Stimulated activated naive CD8-positive, alpha-beta T cell treated with anti-CD3 and anti-CD28 coated beads, Interleukin-15, Interleukin-2, amounts not matched to agents 100 U/mL and 50 U/mL, for 24 hours (primary cell): Measurements from ENCODE around the gene PRIM2.
"Not testable (repeated sequence)": the region's sequence is repeated elsewhere in the genome, so short reads cannot be mapped to it uniquely, and the experiment has no call there.

Experiments
- ATAC-seq: fragments of 150-1000 bp; cut with Tn5 transposase; one replicate; pipeline ENCODE4 v1.10.0; 2021
- DNase-seq: peaks from one replicate; pipeline ENCODE4 v3.0.0; 2021

Gene PRIM2

GRCh38 chr6:57317060-57317943, at the start of gene PRIM2:
TSS of gene PRIM2 (plus strand) at chr6:57317630. CDS start at chr6:57318446, 816 bp downstream.
- DNase-seq (peak; percentile 86), ATAC-seq (peak; percentile 92)

- DNase-seq (no peak), ATAC-seq (no peak)
These were observed 49.2 kb upstream of the PRIM2 start for GRCh38 chr6:57268294-57268640.

- ATAC-seq, DNase-seq: not testable (repeated sequence)
These were observed 43.2 kb upstream of the PRIM2 start for GRCh38 chr6:57274113-57274824.

- no peak for DNase-seq
- no peak for ATAC-seq
These were observed 42.0 kb upstream of the PRIM2 start for GRCh38 chr6:57275384-57275783.

GRCh38 chr6:57276946-57277345, 40.5 kb upstream of the PRIM2 start:
- DNase-seq = no peak
- ATAC-seq = no peak

GRCh38 chr6:57278570-57278969, 38.9 kb upstream of the PRIM2 start:
- ATAC-seq = no peak
- no peak for DNase-seq

- ATAC-seq = no peak
- DNase-seq = no peak
These were observed 38.4 kb upstream of the PRIM2 start for GRCh38 chr6:57279013-57279412.

GRCh38 chr6:57283106-57283505, 34.3 kb upstream of the PRIM2 start:
- no peak for DNase-seq
- ATAC-seq = no peak

- DNase-seq (no peak), ATAC-seq (no peak)
These were observed 33.4 kb upstream of the PRIM2 start for GRCh38 chr6:57283911-57284455.

GRCh38 chr6:57288136-57288535, 29.3 kb upstream of the PRIM2 start:
- DNase-seq, ATAC-seq: not testable (repeated sequence)

- not testable (repeated sequence) for DNase-seq, ATAC-seq
These were observed 24.0 kb upstream of the PRIM2 start for GRCh38 chr6:57293472-57293871.

GRCh38 chr6:57294862-57295445, 22.5 kb upstream of the PRIM2 start:
- DNase-seq (no peak), ATAC-seq (no peak)

GRCh38 chr6:57297505-57297904, 19.9 kb upstream of the PRIM2 start:
- DNase-seq = no peak
- no peak for ATAC-seq

- ATAC-seq (no peak), DNase-seq (no peak)
These were observed 18.7 kb upstream of the PRIM2 start for GRCh38 chr6:57298741-57299140.

GRCh38 chr6:57301757-57302156, 15.7 kb upstream of the PRIM2 start:
- DNase-seq (no peak), ATAC-seq (no peak)

- no peak for DNase-seq
- ATAC-seq = no peak
These were observed 15.0 kb upstream of the PRIM2 start for GRCh38 chr6:57302477-57302876.

- DNase-seq = no peak
- no peak for ATAC-seq
These were observed 13.3 kb upstream of the PRIM2 start for GRCh38 chr6:57303931-57304681.

GRCh38 chr6:57305107-57305506, 12.3 kb upstream of the PRIM2 start:
- ATAC-seq = no peak
- DNase-seq = no peak

- no peak for DNase-seq
- ATAC-seq = no peak
These were observed 11.7 kb upstream of the PRIM2 start for GRCh38 chr6:57305761-57306160.

GRCh38 chr6:57306273-57306672, 11.2 kb upstream of the PRIM2 start:
- ATAC-seq (no peak), DNase-seq (no peak)

- ATAC-seq (no peak), DNase-seq (no peak)
These were observed 9.6 kb upstream of the PRIM2 start for GRCh38 chr6:57307850-57308249.

GRCh38 chr6:57308755-57309154, 8.7 kb upstream of the PRIM2 start:
- DNase-seq, ATAC-seq: not testable (repeated sequence)
